ENCODE measurements around the gene SIRPA. TPM values are rescaled to one million over a fixed set of nuclear protein-coding genes. Genes with fewer than 3 reads are reported as not detected.

Gene SIRPA
- total RNA-seq, result 10 to 100 TPM; 20.3 to 31.0 TPM

- TF ChIP-seq POLR2AphosphoS5 (IDR thresholded peaks at IDR 0.05) (no peak), CTCF (IDR thresholded peaks at IDR 0.05) (no peak), POLR2A (IDR thresholded peaks at IDR 0.05) (peak; percentile 27)
- Histone ChIP-seq H3K4me1 (replicated peaks) (no peaks in the 10 kb centered on the region), H3K4me3 (peak within 1 kb of the TSS; percentile 59 to 63), H3K36me3 (no peaks in the 10 kb centered on the region), H3K27ac (peak within 1 kb of the TSS; percentile 88 to 92), H3K27me3 (replicated peaks; ENCODE audit: insufficient read depth) (no peaks in the 10 kb centered on the region), H3K9me3 (no peaks in the 10 kb centered on the region)
- 1% methylated on average over 60 of the region's 74 CpGs for WGBS
- DNase-seq (ENCODE audit: low spot score), result peak; percentile 58
- intact Hi-C loops (cut with DNase I), result loop anchor here (5.0 kb wide), 1 partner anchor 207 kb away; the partner anchor contains the start of gene STK35
Observed at GRCh38 chr20:1894951-1895673, at the start of gene SIRPA. Gene SIRPA, plus strand, starts transcription at chr20:1895407. Its CDS starts 41 bp downstream, at chr20:1895448.

GRCh38 chr20:1845701-1846100 is 49.5 kb upstream of the SIRPA start:
- intact Hi-C loops (cut with DNase I), result no loop called here
- H3K4me3 ChIP-seq, result no peak overlapping the region
- TF ChIP-seq POLR2AphosphoS5 (IDR thresholded peaks at IDR 0.05), result no peak
- TF ChIP-seq CTCF (IDR thresholded peaks at IDR 0.05), result no peak
- TF ChIP-seq POLR2A (IDR thresholded peaks at IDR 0.05), result no peak
- no peaks in the 10 kb centered on the region for H3K9me3 ChIP-seq
- no peak overlapping the region for H3K27ac ChIP-seq
- no peaks in the 10 kb centered on the region for H3K4me1 ChIP-seq (replicated peaks)
- WGBS, result 94% methylated on average over 7 of the region's 7 CpGs
- DNase-seq (ENCODE audit: low spot score), result no peak
- H3K36me3 ChIP-seq, result no peaks in the 10 kb centered on the region
- H3K27me3 ChIP-seq (replicated peaks; ENCODE audit: insufficient read depth), result no peaks in the 10 kb centered on the region

GRCh38 chr20:1846341-1846740 is 48.9 kb upstream of the SIRPA start:
- Histone ChIP-seq H3K36me3 (no peaks in the 10 kb centered on the region), H3K4me3 (no peak overlapping the region), H3K9me3 (no peaks in the 10 kb centered on the region), H3K27ac (no peak overlapping the region), H3K4me1 (replicated peaks) (no peaks in the 10 kb centered on the region), H3K27me3 (replicated peaks; ENCODE audit: insufficient read depth) (no peaks in the 10 kb centered on the region)
- DNase-seq (ENCODE audit: low spot score), result no peak
- TF ChIP-seq CTCF (IDR thresholded peaks at IDR 0.05) (no peak), POLR2A (IDR thresholded peaks at IDR 0.05) (no peak), POLR2AphosphoS5 (IDR thresholded peaks at IDR 0.05) (no peak)
- 100% methylated on average over 1 of the region's 1 CpG for WGBS
- intact Hi-C loops (cut with DNase I), result no loop called here

GRCh38 chr20:1846876-1847275 is 48.3 kb upstream of the SIRPA start:
- DNase-seq (ENCODE audit: low spot score), result no peak
- H3K9me3 ChIP-seq, result no peaks in the 10 kb centered on the region
- no peaks in the 10 kb centered on the region for H3K36me3 ChIP-seq
- H3K4me1 ChIP-seq (replicated peaks), result no peaks in the 10 kb centered on the region
- no peak for TF ChIP-seq POLR2A (IDR thresholded peaks at IDR 0.05)
- TF ChIP-seq CTCF (IDR thresholded peaks at IDR 0.05), result no peak
- TF ChIP-seq POLR2AphosphoS5 (IDR thresholded peaks at IDR 0.05), result no peak
- H3K4me3 ChIP-seq, result no peak overlapping the region
- H3K27me3 ChIP-seq (replicated peaks; ENCODE audit: insufficient read depth), result no peaks in the 10 kb centered on the region
- intact Hi-C loops (cut with DNase I), result no loop called here
- whole genome bisulfite sequencing, result 45% methylated on average over 1 of the region's 1 CpG
- no peak overlapping the region for H3K27ac ChIP-seq

GRCh38 chr20:1847780-1848179 is 47.4 kb upstream of the SIRPA start:
- TF ChIP-seq POLR2A (IDR thresholded peaks at IDR 0.05), result no peak
- Histone ChIP-seq H3K36me3 (no peaks in the 10 kb centered on the region), H3K27me3 (replicated peaks; ENCODE audit: insufficient read depth) (no peaks in the 10 kb centered on the region), H3K4me1 (replicated peaks) (no peaks in the 10 kb centered on the region), H3K4me3 (no peak overlapping the region), H3K27ac (no peak overlapping the region), H3K9me3 (no peaks in the 10 kb centered on the region)
- 97% methylated on average over 2 of the region's 2 CpGs for WGBS
- intact Hi-C loops (cut with DNase I), result no loop called here
- no peak for DNase-seq (ENCODE audit: low spot score)
